Left lung (tissue), 10 donors: ENCODE measurements around the gene UBR3. TPM values are rescaled to one million over a fixed set of nuclear protein-coding genes. Genes with fewer than 3 reads are reported as not detected.

Source experiments
- ATAC-seq: fragments of 200-7000 bp; cut with Tn5 transposase; one replicate; pipeline ENCODE4 v1.9.1; 2020; ENCODE audit warnings: moderate library complexity
- DNase-seq, 4 donors: peaks; one replicate each; pipeline ENCODE4 v3.0.0-alpha.2; 2013 to 2020
- H3K27ac ChIP-seq, 2 donors: fragments of 200-600 bp; sonication (generic) in 1 of 2; one replicate each; pipeline versions ENCODE4 v1.5.0 to v1.8.0; 2020 to 2021
- H3K27me3 ChIP-seq, 2 donors: fragments of 200-600 bp; sonication (generic) in 1 of 2; one replicate each; pipeline versions ENCODE4 v1.5.0 to v1.8.0; 2020 to 2021
- H3K36me3 ChIP-seq, 2 donors: fragments of 200-600 bp; sonication (generic) in 1 of 2; one replicate each; pipeline versions ENCODE4 v1.5.0 to v1.8.0; 2020 to 2021
- H3K4me1 ChIP-seq, 2 donors: fragments of 200-600 bp; one replicate each; pipeline ENCODE4 v1.8.0; 2021
- H3K4me3 ChIP-seq, 2 donors: fragments of 200-600 bp; sonication (generic) in 1 of 2; one replicate each; pipeline versions ENCODE4 v1.5.0 to v1.8.0; 2020 to 2021; ENCODE audit warnings: mild to moderate bottlenecking in 1 of 2
- H3K9me3 ChIP-seq, 2 donors: fragments of 200-600 bp; sonication (generic) in 1 of 2; one replicate each; pipeline versions ENCODE4 v1.5.0 to v1.8.0; 2020 to 2021
- intact Hi-C, 2 donors: fragments of 100-400 bp; cut with DNase I; formaldehyde crosslinking; loops; one replicate each; pipeline versions ENCODE4 v1.11.2 to v1.14.2; 2022
- polyA plus RNA-seq, 6 donors: library from polyadenylated mRNA; unstranded; fragments of 120-200 nt; gene quantifications; one replicate each; pipeline ENCODE4 v1.2.1, GENCODE V29; 2013; ENCODE audit not compliant: insufficient read length in 6 of 6
- total RNA-seq, 2 donors: library from RNA; stranded (reverse); fragmentation: NEBNext Ultra II Directional; extraction: Animal tissue kit (Norgen Biotek cat#: 25700); gene quantifications; one replicate each; pipeline ENCODE4 v1.2.1, GENCODE V29; 2021
- TF ChIP-seq, protein P1 (sequence below), 2 donors: fragments of 200-600 bp; sonication (generic) in 1 of 2; IDR thresholded peaks; one replicate each; pipeline versions ENCODE4 v1.5.0 to v1.8.0; 2021; ENCODE audit warnings: antibody characterized with exemption in 2 of 2
- donor health status: DM: no; HTN: yes; CAD: no.
- donor health status: DM: no; HTN: no; CAD: no.

UBR3 gene
- total and polyA plus RNA-seq, 8 donors = 33.2 to 48.0 (median 40.7) TPM

DNA sequence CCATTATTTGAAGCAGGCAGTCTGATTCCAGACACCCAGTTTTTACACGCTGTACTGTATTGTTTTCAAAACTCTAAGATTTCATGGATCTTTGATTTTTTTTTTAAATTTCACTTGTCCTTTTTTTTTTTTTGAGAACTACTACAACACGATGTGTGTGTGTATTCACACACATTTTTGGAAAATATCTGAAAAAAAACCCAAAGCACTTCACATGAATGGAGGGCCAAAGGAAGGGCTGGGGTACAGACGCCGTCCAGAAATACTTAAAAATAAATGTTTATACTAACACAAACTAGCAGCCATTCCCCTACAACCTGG lies 28.9 kb upstream of the UBR3 start:
- TF ChIP-seq, protein P1, sequence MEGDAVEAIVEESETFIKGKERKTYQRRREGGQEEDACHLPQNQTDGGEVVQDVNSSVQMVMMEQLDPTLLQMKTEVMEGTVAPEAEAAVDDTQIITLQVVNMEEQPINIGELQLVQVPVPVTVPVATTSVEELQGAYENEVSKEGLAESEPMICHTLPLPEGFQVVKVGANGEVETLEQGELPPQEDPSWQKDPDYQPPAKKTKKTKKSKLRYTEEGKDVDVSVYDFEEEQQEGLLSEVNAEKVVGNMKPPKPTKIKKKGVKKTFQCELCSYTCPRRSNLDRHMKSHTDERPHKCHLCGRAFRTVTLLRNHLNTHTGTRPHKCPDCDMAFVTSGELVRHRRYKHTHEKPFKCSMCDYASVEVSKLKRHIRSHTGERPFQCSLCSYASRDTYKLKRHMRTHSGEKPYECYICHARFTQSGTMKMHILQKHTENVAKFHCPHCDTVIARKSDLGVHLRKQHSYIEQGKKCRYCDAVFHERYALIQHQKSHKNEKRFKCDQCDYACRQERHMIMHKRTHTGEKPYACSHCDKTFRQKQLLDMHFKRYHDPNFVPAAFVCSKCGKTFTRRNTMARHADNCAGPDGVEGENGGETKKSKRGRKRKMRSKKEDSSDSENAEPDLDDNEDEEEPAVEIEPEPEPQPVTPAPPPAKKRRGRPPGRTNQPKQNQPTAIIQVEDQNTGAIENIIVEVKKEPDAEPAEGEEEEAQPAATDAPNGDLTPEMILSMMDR (IDR thresholded peaks at IDR 0.05) = no peak
- H3K9me3 ChIP-seq = no peaks in the 10 kb centered on the region
- intact Hi-C loops = no loop called here
- H3K36me3 ChIP-seq = peaks cover 0 to 17% of the 10 kb centered on the region in 2 donors
- ATAC-seq = no peak
- peak overlapping the region; percentile 82 to 86 for H3K27ac ChIP-seq
- H3K4me1 ChIP-seq = peaks cover 0 to 23% of the 10 kb centered on the region in 2 donors
- DNase-seq = no peak
- no peaks in the 10 kb centered on the region for H3K27me3 ChIP-seq
- H3K4me3 ChIP-seq = peak overlapping the region; percentile 76 to 78

DNA sequence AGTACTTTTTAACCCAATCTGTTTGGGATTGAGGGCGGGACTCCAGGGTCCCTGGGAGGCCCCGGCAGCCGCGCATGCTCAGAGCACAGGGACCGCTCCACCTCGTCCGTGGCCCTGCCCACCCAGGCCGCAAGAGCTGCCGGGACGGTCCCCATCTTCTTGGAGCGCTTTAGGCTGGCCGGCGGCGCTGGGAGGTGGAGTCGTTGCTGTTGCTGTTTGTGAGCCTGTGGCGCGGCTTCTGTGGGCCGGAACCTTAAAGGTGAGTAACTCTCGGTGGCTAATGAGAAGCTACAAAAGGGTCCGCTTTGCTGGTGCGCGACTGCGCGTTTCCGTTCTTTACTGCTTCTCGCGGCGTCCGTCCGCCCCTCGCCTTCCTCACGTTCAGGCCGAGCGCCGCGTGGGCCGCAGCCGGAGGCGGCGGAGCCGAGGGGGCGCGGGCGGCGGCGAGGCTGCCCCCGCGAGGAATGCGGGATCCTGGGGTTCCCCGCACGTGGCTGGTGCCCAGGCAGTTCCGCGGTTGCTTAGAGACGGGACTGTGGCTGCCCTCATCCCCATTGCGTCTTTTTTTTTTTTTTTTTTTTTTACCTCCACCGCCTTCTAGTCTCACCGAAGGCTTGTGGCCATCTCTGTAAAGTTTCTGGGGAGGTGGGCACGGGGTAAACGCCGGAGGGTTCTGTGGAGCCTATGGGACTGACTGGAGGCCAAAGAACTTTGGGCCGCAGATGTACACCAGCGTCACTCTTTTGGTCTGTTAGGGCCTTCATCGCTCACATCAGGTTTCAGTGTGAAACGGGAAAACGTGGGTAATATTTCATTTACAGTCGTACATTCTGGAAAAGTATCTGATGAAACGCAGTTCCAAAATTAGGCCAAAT lies 28.3 kb upstream of the UBR3 start, which contains the start of gene SSB:
Gene SSB, plus strand, starts transcription at position 154 of the 875 bp plus-strand sequence. CDS start 2,090 bp downstream, outside the sequence.
- Histone ChIP-seq H3K4me1 (peaks cover 0 to 23% of the 10 kb centered on the region in 2 donors), H3K27ac (peak within 1 kb of the TSS; percentile 82 to 86), H3K9me3 (no peaks in the 10 kb centered on the region), H3K27me3 (no peaks in the 10 kb centered on the region), H3K36me3 (peaks cover 0 to 21% of the 10 kb centered on the region in 2 donors), H3K4me3 (peak within 1 kb of the TSS; percentile 76 to 78)
- ATAC-seq (peak; percentile 100), DNase-seq (peak; percentile 89 to 98 (median 95))
- TF ChIP-seq, protein P1 (IDR thresholded peaks at IDR 0.05) = no peak
- intact Hi-C loops = no loop called here

DNA sequence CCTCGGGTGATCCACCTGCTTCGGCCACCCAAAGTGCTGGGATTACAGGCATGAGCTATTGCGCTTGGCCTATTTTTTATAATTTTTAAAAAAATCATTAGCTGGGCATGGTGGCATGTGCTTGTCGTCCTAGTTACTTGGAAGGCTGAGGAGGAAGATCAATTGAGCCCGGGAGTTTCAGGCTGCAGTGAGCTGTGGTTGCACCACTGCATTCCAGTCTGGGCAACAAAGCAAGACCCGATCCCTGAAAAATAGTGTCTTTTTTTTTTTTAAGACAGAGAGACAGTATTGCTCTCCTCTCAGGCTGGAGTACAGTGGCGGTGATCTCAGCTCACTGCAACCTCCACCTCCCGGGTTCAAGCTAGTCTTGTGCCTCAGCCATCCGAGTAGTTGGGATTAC lies 23.8 kb upstream of the UBR3 start:
- no peak overlapping the region for H3K4me3 ChIP-seq
- no peak overlapping the region for H3K27ac ChIP-seq
- DNase-seq = no peak
- peaks cover 0 to 23% of the 10 kb centered on the region in 2 donors for H3K4me1 ChIP-seq
- ATAC-seq = no peak
- intact Hi-C loops = no loop called here
- H3K36me3 ChIP-seq = peaks cover 4 to 55% of the 10 kb centered on the region in 2 donors
- TF ChIP-seq, protein P1 (IDR thresholded peaks at IDR 0.05) = no peak
- H3K9me3 ChIP-seq = no peaks in the 10 kb centered on the region
- H3K27me3 ChIP-seq = no peaks in the 10 kb centered on the region

DNA sequence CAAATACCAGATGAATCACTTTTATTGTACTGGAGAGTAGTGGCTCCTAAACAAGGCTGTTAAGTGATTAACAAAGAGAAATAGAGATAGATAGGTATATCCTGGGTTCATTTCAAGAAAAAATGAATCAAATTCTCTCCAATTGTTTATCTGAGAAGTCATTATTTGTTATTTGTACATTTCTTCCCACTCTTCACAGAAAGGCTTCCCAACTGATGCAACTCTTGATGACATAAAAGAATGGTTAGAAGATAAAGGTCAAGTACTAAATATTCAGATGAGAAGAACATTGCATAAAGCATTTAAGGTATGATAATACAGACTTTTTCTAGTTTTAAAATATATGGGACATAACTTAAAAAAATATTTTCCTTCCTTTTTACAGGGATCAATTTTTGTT lies 20.7 kb upstream of the UBR3 start:
- no peaks in the 10 kb centered on the region for H3K27me3 ChIP-seq
- intact Hi-C loops = no loop called here
- TF ChIP-seq, protein P1 (IDR thresholded peaks at IDR 0.05) = no peak
- no peaks in the 10 kb centered on the region for H3K9me3 ChIP-seq
- no peak overlapping the region for H3K4me3 ChIP-seq
- no peak for DNase-seq
- no peak overlapping the region for H3K27ac ChIP-seq
- no peak for ATAC-seq
- H3K36me3 ChIP-seq = peaks cover 8 to 77% of the 10 kb centered on the region in 2 donors
- H3K4me1 ChIP-seq = peaks cover 0 to 5% of the 10 kb centered on the region in 2 donors

DNA sequence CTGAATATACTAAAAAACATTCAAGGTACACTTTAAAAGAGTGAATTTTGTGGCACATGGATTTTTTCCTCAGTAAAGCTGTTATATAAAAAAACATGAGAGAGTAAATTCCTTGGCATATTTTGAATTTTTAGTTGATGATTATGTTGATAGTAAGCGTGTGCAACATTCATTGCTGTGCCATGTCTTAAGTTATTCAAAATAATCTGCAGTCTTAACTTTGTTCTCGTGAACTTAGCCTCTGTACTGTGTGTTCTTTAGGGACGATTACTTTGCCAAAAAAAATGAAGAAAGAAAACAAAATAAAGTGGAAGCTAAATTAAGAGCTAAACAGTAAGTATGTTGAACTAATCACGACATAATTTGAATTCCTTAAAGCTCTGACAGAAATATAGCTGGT lies 19.0 kb upstream of the UBR3 start:
- intact Hi-C loops = no loop called here
- TF ChIP-seq, protein P1 (IDR thresholded peaks at IDR 0.05) = no peak
- DNase-seq = no peak
- Histone ChIP-seq H3K9me3 (no peaks in the 10 kb centered on the region), H3K27me3 (no peaks in the 10 kb centered on the region), H3K4me3 (no peak overlapping the region), H3K36me3 (peaks cover 8 to 86% of the 10 kb centered on the region in 2 donors), H3K4me1 (no peaks in the 10 kb centered on the region), H3K27ac (no peak overlapping the region)
- ATAC-seq = no peak
